Thymus (tissue), 11 donors: Measurements from ENCODE around the gene CDR2L. TPM values are rescaled to one million over a fixed set of nuclear protein-coding genes. Genes with fewer than 3 reads are reported as not detected.
A peak's percentile ranks its signal among the peaks of the same experiment; 100 is the strongest.

Experiments
- DNase-seq, 9 donors: peaks; one replicate each; pipeline ENCODE4 v3.0.0-alpha.2; 2013; ENCODE audit warnings: low spot score in 9 of 9, low read depth in 6 of 9, missing footprints in 1 of 9
- H3K27ac ChIP-seq, 2 donors: one replicate each; pipeline ENCODE4 v1.5.1; 2013; ENCODE audit warnings: control low read depth in 1 of 2, low read depth in 1 of 2, low read length in 1 of 2, mild to moderate bottlenecking in 1 of 2, moderate library complexity in 1 of 2
- H3K27me3 ChIP-seq, 2 donors: one replicate each; pipeline ENCODE4 v1.5.1; 2013; ENCODE audit warnings: low read length in 1 of 2; ENCODE audit not compliant: control insufficient read depth in 2 of 2, insufficient read depth in 1 of 2
- H3K36me3 ChIP-seq, 2 donors: one replicate each; pipeline ENCODE4 v1.5.1; 2013; ENCODE audit warnings: low read length in 1 of 2, mild to moderate bottlenecking in 1 of 2, moderate library complexity in 1 of 2; ENCODE audit not compliant: control insufficient read depth in 2 of 2, insufficient read depth in 2 of 2
- H3K4me1 ChIP-seq, 2 donors: one replicate each; pipeline ENCODE4 v1.5.1; 2013; ENCODE audit warnings: low read length in 2 of 2; ENCODE audit not compliant: control insufficient read depth in 2 of 2, insufficient read depth in 2 of 2
- H3K4me3 ChIP-seq, 2 donors: one replicate each; pipeline ENCODE4 v1.5.1; 2013; ENCODE audit warnings: low read length in 2 of 2, control low read depth in 1 of 2, mild to moderate bottlenecking in 1 of 2
- H3K9me3 ChIP-seq, 2 donors: one replicate each; pipeline ENCODE4 v1.5.1; 2013; ENCODE audit warnings: low read length in 1 of 2, mild to moderate bottlenecking in 1 of 2; ENCODE audit not compliant: control insufficient read depth in 2 of 2, insufficient read depth in 1 of 2
- WGBS: extraction: QIAGEN DNeasy Blood & Tissue Kit; methylation state at CpG from one replicate; pipeline ENCODE4 v1.1.7; 2013; 5-methylcytosine and 5-hydroxymethylcytosine counted together
- polyA plus RNA-seq: library from polyadenylated mRNA; stranded (reverse); fragments of 200-250 nt; gene quantifications from one replicate; pipeline ENCODE4 v1.2.3, GENCODE V29; 2013
- total RNA-seq: library from RNA; stranded (reverse); fragments of 120-200 nt; gene quantifications from one replicate; pipeline ENCODE4 v1.2.4, GENCODE V29; 2013
- donor health status: healthy.

The CDR2L gene
- total and polyA plus RNA-seq, 2 donors: 0.57 to 1.4 TPM

DNA sequence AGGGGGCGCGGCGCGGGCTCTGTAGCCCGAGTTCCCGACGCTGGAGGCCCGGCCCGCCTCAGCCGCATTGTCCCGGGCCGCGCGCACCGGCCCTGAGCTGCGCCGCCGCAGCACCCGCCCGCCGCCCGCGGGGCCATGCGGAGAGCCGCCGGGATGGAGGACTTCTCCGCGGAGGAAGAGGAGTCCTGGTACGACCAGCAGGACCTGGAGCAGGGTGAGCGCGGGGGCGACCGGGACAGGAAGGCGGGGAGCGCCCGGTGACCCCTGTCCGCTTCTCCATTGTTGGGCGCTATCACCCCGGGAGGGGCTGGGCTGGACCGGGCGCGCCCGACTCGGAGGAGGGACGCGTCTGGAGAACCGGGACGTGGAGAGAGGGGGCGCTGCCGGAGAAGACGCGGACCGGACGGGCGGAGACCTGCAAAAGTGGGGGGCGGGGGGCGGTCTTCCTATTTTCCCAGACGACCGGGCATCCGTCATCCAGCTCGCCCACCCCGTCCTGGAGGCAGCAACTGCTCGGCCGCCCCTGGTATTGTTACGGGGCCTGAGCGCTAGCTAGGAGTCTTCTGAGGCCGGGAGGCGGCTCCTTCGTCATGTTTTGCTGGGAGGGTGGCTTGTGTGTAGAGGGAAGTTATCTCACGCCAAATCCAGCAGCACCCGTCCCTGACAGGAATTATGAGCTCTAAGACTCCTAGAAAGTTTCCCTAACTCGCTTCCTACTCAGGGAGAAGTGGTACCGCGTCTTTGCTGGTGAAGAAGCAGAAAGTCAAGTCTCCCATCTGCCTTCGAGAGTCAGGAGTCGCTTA is 678 bp downstream of the CDR2L start:
- H3K27ac ChIP-seq: peak overlapping the region in 1 of 2 donors; percentile 16
- H3K36me3 ChIP-seq: no peaks in the 10 kb centered on the region
- WGBS: 3% methylated on average over 76 of the region's 76 CpGs
- H3K4me3 ChIP-seq: peak overlapping the region; percentile 28 to 54
- peak in 1 of 9 donors; percentile 23 for DNase-seq
- H3K27me3 ChIP-seq: peaks cover 30 to 87% of the 10 kb centered on the region in 2 donors
- peaks cover 3 to 19% of the 10 kb centered on the region in 2 donors for H3K4me1 ChIP-seq
- H3K9me3 ChIP-seq: peaks cover 3 to 5% of the 10 kb centered on the region in 2 donors

DNA sequence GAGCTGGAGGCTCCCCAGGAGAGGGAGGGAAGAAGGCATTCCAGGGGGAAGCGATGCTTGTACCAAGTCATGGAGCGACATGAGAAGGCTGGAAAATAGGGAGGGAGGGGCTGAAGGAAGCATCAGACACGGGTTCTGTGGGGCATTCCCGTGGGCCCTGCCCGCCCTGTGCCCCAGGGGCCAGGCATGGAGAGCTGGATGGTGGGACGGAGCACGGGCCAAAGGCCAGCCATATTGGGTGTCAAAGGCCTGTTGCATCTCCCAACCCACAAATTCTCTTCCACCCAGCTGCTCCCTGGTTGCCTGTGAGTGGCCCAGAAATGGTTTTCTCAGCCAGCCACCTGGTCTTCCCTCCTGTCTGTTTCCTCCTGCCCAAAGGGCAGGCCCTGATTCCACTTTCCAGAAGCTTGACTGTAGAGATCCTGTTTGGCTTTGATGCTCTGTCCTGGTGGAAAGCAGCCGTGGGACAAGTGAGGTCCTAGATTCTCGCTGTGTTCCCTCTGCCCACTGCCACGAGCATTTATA is 3.2 kb downstream of the CDR2L start:
- 95% methylated on average over 10 of the region's 10 CpGs for WGBS
- no peak overlapping the region for H3K27ac ChIP-seq

DNA sequence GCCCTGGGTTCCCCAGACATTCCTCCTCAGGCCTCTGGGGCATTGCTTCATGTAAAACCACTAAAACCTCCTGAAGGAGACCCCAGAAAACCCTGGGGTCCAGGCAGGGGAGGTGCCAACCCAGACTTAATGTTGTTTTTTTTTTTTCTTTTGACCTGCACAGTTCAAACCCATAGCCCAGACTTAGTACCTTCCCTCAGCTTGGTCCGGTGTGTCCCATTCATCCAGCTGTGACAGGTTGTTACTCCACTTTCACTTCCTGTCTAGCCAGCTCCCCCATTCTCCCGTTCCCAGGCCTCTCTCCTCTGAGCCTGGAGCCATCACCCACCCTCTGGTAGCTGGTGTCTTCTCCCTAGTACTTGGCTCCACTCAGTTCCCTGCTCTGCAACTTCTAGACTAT is 4.8 kb downstream of the CDR2L start:
- Histone ChIP-seq H3K4me3 (no peak overlapping the region), H3K27ac (no peak overlapping the region), H3K27me3 (peaks cover 24 to 50% of the 10 kb centered on the region in 2 donors), H3K36me3 (no peaks in the 10 kb centered on the region), H3K9me3 (peaks cover 3 to 5% of the 10 kb centered on the region in 2 donors), H3K4me1 (peaks cover under 1 to 13% of the 10 kb centered on the region in 2 donors)
- 80% methylated on average over 2 of the region's 2 CpGs for WGBS
- DNase-seq: no peak

More for the DNA sequence above, 3.2 kb downstream of the CDR2L start:
- H3K9me3 ChIP-seq: peaks cover 3 to 5% of the 10 kb centered on the region in 2 donors
- peaks cover 26 to 64% of the 10 kb centered on the region in 2 donors for H3K27me3 ChIP-seq
- H3K36me3 ChIP-seq: no peaks in the 10 kb centered on the region
- H3K4me1 ChIP-seq: peaks cover 3 to 19% of the 10 kb centered on the region in 2 donors
- no peak overlapping the region for H3K4me3 ChIP-seq
- no peak for DNase-seq

DNA sequence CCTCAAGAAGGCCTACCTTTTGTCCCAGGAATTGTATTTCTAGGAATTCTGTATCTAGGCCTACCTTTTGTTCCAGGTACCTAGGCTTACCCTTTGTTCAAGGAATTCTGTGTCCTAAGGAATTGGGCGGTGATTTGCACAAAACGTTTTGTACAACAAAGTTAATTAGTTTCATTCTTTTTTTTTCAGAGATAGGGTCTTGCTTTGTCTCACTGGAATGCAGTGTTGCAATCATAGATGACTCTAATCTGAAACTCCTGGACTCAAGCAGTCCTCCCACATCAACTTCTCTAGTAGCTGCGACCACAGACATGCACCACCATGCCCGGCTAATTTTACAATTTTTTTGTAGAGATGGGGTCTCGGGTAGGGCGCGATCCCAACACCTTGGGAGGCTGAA is 7.0 kb downstream of the CDR2L start:
- Histone ChIP-seq H3K4me1 (no peaks in the 10 kb centered on the region), H3K9me3 (no peaks in the 10 kb centered on the region), H3K36me3 (no peaks in the 10 kb centered on the region), H3K27ac (no peak overlapping the region), H3K27me3 (peaks cover 5 to 28% of the 10 kb centered on the region in 2 donors), H3K4me3 (no peak overlapping the region)
- no peak for DNase-seq
- 94% methylated on average over 7 of the region's 7 CpGs for WGBS

DNA sequence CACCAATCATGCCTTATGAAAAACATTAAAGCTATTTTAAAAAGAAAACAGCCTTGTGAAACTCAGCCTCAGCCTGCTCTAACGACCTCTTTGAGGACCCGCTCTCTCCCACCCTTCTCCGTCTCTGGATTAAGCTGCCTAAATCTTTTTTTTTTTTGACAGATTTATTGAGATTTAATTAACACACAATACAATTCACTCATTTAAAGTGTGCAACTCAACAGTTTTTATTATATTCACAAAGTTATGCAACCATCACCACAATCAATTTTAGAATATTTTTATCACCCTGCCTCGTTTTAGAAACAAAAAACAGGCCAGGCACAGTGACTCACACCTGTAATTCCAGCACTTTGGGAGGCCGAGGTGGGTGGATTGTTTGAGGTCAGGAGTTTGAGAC is 8.4 kb downstream of the CDR2L start:
- 90% methylated on average over 5 of the region's 5 CpGs for WGBS
- no peaks in the 10 kb centered on the region for H3K36me3 ChIP-seq
- H3K4me1 ChIP-seq: no peaks in the 10 kb centered on the region
- H3K9me3 ChIP-seq: no peaks in the 10 kb centered on the region
- H3K27ac ChIP-seq: no peak overlapping the region
- no peak overlapping the region for H3K4me3 ChIP-seq
- DNase-seq: no peak
- peaks cover 0 to 14% of the 10 kb centered on the region in 2 donors for H3K27me3 ChIP-seq

DNA sequence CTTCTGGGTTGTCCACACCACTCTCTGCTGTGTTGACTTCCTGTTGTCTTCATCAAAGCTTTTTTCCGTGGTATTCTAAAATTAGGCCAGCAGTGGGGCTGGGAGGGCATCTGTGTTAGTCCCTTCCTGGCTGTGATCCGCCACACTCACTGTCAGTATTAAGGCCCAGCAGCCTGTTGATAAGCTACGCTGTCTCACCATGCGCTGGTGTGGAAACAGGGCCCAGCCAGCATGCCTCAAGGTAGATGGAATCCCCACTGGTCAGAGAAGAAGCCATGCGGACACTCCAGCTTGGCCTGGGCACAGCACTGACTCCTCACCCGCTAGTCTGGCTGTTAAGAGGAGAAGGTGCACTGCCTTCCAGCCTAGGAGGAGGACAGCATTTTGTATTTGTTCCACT is 11.4 kb downstream of the CDR2L start:
- DNase-seq: no peak
- 79% methylated on average over 6 of the region's 6 CpGs for WGBS
- Histone ChIP-seq H3K27me3 (peaks cover 0 to 2% of the 10 kb centered on the region in 2 donors), H3K27ac (no peak overlapping the region), H3K4me3 (no peak overlapping the region), H3K4me1 (no peaks in the 10 kb centered on the region), H3K9me3 (no peaks in the 10 kb centered on the region), H3K36me3 (no peaks in the 10 kb centered on the region)

DNA sequence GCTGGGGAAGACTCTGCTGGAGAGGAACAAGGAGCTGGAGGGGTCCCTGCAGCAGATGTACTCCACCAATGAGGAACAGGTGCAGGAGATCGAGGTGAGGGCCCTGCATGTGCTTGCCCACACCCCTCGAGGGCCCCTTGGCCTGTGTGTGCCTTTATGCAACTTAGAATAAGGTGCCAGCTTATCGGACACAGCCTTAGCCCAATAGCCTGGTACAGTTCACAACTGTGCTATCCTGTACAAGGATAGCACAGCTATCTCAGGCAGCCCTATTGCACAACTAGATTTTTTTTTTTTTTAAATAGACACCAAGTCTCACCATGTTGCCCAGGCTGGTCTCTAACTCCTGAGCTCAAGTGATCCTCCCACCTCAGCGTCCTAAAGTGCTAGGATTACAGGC is 12.1 kb downstream of the CDR2L start:
- Histone ChIP-seq H3K4me1 (no peaks in the 10 kb centered on the region), H3K27ac (no peak overlapping the region), H3K27me3 (peaks cover 0 to 2% of the 10 kb centered on the region in 2 donors), H3K4me3 (no peak overlapping the region), H3K9me3 (no peaks in the 10 kb centered on the region), H3K36me3 (no peaks in the 10 kb centered on the region)
- no peak for DNase-seq
- 88% methylated on average over 4 of the region's 4 CpGs for WGBS

DNA sequence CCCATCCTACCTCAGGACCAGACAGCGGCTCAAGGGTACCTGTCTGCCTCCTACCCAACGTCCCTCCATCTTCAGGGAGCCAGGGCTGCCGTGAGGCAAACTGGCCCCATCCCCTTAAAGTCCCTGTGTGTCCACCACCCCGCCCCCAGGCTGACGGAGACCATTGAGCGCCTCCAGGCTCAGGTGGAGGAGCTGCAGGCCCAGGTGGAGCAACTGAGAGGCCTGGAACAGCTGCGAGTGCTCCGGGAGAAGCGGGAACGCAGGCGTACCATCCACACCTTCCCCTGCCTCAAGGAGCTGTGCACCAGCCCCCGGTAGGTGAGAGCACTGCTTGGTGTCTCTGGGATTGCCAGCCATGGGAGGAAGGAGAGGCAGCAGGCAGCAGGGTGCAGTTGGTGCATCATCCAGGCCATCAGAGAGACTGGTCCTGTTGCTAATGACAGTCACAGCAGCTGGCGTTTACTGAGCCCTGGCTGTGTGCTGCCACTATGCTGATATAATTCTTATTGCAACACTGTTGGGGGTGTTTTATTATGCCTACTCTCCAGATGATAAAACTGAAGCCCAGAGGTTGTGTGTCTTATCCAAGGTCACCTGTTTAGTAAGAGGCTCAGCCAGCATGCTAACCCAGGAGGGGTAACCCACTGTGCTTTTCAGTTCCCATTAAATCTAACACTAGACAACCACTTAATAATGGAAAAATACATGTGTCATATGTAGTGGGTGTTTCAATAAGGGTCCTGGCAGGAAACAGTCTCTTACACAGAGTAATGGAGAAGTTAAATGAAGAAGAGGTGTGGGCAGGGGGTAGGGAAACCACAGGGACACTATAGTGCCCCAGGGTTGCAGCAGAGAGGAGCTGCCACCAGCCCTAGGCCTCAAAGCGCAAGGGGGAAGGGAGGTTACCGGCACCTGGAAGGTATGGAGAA is 14.7 kb downstream of the CDR2L start:
- Histone ChIP-seq H3K27me3 (peaks cover 0 to 6% of the 10 kb centered on the region in 2 donors), H3K36me3 (no peaks in the 10 kb centered on the region), H3K27ac (no peak overlapping the region), H3K4me1 (no peaks in the 10 kb centered on the region), H3K4me3 (no peak overlapping the region), H3K9me3 (no peaks in the 10 kb centered on the region)
- WGBS: 94% methylated on average over 15 of the region's 15 CpGs
- no peak for DNase-seq
